Smooth muscle cell (in vitro differentiated cells): ENCODE results near the gene ZNF750. TPM values are rescaled to one million over a fixed set of nuclear protein-coding genes. Genes with fewer than 3 reads are reported as not detected.

Source experiments
- DNase-seq: peaks from one replicate; lab custom pipeline; 2025; ENCODE audit not compliant: unreplicated experiment; lab: John Stamatoyannopoulos, UW
- H2AFZ ChIP-seq: fragments of 200-600 bp; sonication (generic); 2 replicates; pipeline ENCODE4 v1.6.0; 2016; ENCODE audit warnings: antibody characterized with exemption, low read depth, mild to moderate bottlenecking
- H3F3A ChIP-seq: fragments of 200-600 bp; sonication (generic); 2 replicates; pipeline ENCODE4 v1.6.0; 2017; ENCODE audit warnings: antibody characterized with exemption, low read depth
- H3K27ac ChIP-seq: fragments of 200-600 bp; sonication (generic); 2 replicates; pipeline ENCODE4 v1.5.1; 2016; ENCODE audit warnings: low read depth, mild to moderate bottlenecking
- H3K27me3 ChIP-seq: fragments of 200-600 bp; sonication (generic); 2 replicates; pipeline ENCODE4 v1.6.1; 2016; ENCODE audit warnings: low read depth, mild to moderate bottlenecking
- H3K36me3 ChIP-seq: fragments of 200-600 bp; sonication (generic); 2 replicates; pipeline ENCODE4 v1.5.1; 2016; ENCODE audit warnings: low read depth
- H3K4me1 ChIP-seq: fragments of 200-600 bp; sonication (generic); 2 replicates; pipeline ENCODE4 v1.5.1; 2016; ENCODE audit warnings: low read depth
- H3K4me2 ChIP-seq: fragments of 200-600 bp; sonication (generic); 2 replicates; pipeline ENCODE4 v1.6.0; 2016; ENCODE audit warnings: mild to moderate bottlenecking
- H3K4me3 ChIP-seq: fragments of 200-600 bp; sonication (generic); 2 replicates; pipeline ENCODE4 v1.5.1; 2016; ENCODE audit warnings: mild to moderate bottlenecking
- H3K79me2 ChIP-seq: fragments of 200-600 bp; sonication (generic); 2 replicates; pipeline ENCODE4 v1.6.0; 2016; ENCODE audit warnings: low read depth, mild to moderate bottlenecking
- H3K9ac ChIP-seq: fragments of 200-600 bp; sonication (generic); 2 replicates; pipeline ENCODE4 v1.6.0; 2016; ENCODE audit warnings: low read depth
- H3K9me3 ChIP-seq: fragments of 200-600 bp; sonication (generic); replicated peaks from 2 replicates; pipeline ENCODE4 v1.5.1; 2016; ENCODE audit warnings: low read depth
- H4K20me1 ChIP-seq: fragments of 200-600 bp; sonication (generic); 2 replicates; pipeline ENCODE4 v1.6.0; 2016; ENCODE audit warnings: low read depth
- WGBS: methylation state at CpG from one replicate; pipeline ENCODE4 v1.1.7; 2016; ENCODE audit warnings: low lambda C conversion rate; 5-methylcytosine and 5-hydroxymethylcytosine counted together
- polyA plus RNA-seq: library from polyadenylated mRNA; unstranded; fragments of >200 nt; fragmentation: Nextera tagmentation; extraction: Ambion mirVana; gene quantifications from 2 replicates; pipeline ENCODE4 v1.2.1, GENCODE V29; 2016
- total RNA-seq: library from RNA; depleted of rRNA; stranded (reverse); fragments of >200 nt; gene quantifications from 2 replicates; pipeline ENCODE4 v1.2.3, GENCODE V29; 2014
- TF ChIP-seq, protein P1 (sequence below): fragments of 200-600 bp; sonication (generic); IDR thresholded peaks from 2 replicates; pipeline ENCODE4 v1.5.1; 2017; ENCODE audit warnings: borderline replicate concordance, mild to moderate bottlenecking, antibody characterized with exemption; ENCODE audit not compliant: insufficient read depth, poor library complexity, severe bottlenecking

ZNF750 gene
- total and polyA plus RNA-seq, 2 experiments from 2014 or later: 0.93 to 7.1 TPM

DNA sequence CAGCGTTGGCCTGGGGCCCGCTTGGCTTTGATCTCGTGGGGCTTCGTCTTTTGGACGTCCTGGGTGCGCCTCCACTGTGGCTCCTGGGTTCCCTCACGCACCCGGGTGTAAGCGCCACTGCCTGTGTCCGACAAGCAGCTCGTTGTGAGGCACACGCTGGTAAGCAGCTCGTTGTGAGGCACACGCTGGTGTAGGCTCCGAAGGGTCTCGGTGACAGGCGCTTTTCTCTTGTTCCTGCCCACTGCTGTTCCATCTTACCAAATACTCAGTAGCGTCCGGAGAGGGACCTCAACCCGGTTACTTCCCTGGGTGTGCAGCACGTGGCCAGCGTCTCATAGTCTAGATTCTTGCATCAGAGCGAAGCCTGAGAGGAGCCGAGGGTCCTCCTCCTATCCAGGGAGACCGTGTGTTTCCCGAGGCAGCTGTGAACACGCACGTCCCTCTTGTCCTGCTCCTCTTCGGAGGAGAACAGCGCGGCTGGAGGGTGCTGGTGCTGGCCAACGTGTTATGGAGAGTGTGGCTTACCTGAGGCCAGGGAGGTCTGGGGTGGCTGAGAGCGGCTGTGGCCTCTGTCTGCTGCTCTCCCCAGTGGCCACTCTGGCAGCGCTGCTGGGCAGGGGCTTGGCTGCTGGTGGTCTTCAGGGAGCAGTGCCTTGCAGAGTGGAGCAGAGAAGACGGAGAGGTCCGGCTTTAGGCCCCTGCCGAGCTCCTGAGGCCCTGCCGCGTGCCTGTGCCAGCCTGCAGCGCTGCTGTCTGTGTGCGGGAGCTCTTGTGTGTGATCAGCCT, 32.1 kb upstream of the ZNF750 start:
- TF ChIP-seq, protein P1, sequence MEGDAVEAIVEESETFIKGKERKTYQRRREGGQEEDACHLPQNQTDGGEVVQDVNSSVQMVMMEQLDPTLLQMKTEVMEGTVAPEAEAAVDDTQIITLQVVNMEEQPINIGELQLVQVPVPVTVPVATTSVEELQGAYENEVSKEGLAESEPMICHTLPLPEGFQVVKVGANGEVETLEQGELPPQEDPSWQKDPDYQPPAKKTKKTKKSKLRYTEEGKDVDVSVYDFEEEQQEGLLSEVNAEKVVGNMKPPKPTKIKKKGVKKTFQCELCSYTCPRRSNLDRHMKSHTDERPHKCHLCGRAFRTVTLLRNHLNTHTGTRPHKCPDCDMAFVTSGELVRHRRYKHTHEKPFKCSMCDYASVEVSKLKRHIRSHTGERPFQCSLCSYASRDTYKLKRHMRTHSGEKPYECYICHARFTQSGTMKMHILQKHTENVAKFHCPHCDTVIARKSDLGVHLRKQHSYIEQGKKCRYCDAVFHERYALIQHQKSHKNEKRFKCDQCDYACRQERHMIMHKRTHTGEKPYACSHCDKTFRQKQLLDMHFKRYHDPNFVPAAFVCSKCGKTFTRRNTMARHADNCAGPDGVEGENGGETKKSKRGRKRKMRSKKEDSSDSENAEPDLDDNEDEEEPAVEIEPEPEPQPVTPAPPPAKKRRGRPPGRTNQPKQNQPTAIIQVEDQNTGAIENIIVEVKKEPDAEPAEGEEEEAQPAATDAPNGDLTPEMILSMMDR: no peak
- H3K9ac ChIP-seq: no peak overlapping the region

GRCh38 chr17:82871056-82871775, 31.4 kb upstream of the ZNF750 start:
- peaks cover 23% of the 10 kb centered on the region for H3K4me1 ChIP-seq
- H3K9me3 ChIP-seq: no peaks in the 10 kb centered on the region
- no peak for DNase-seq
- H3K36me3 ChIP-seq: no peaks in the 10 kb centered on the region
- TF ChIP-seq, protein P1: no peak
- WGBS: 95% methylated on average over 31 of the region's 31 CpGs
- no peak overlapping the region for H3K9ac ChIP-seq
- H4K20me1 ChIP-seq: no peaks in the 10 kb centered on the region
- peaks cover 4% of the 10 kb centered on the region for H3F3A ChIP-seq
- no peak overlapping the region for H3K27ac ChIP-seq
- no peaks in the 10 kb centered on the region for H3K79me2 ChIP-seq
- H3K4me3 ChIP-seq: no peak overlapping the region
- H3K4me2 ChIP-seq: no peak overlapping the region
- H3K27me3 ChIP-seq: no peaks in the 10 kb centered on the region
- no peak overlapping the region for H2AFZ ChIP-seq

More for the DNA sequence above, 32.1 kb upstream of the ZNF750 start:
- H2AFZ ChIP-seq: no peak overlapping the region
- H4K20me1 ChIP-seq: no peaks in the 10 kb centered on the region
- no peaks in the 10 kb centered on the region for H3K79me2 ChIP-seq
- no peak overlapping the region for H3K4me2 ChIP-seq
- no peaks in the 10 kb centered on the region for H3K27me3 ChIP-seq
- H3K9me3 ChIP-seq: no peaks in the 10 kb centered on the region
- H3K4me1 ChIP-seq: peaks cover 23% of the 10 kb centered on the region
- H3K27ac ChIP-seq: no peak overlapping the region
- H3K36me3 ChIP-seq: no peaks in the 10 kb centered on the region
- 94% methylated on average over 41 of the region's 41 CpGs for whole genome bisulfite sequencing
- no peak for DNase-seq
- H3F3A ChIP-seq: no peaks in the 10 kb centered on the region
- H3K4me3 ChIP-seq: no peak overlapping the region

- no peak overlapping the region for H3K9ac ChIP-seq
- WGBS: over 99% methylated on average over 14 of the region's 14 CpGs
- no peaks in the 10 kb centered on the region for H3K9me3 ChIP-seq
- no peak overlapping the region for H3K4me3 ChIP-seq
- H3F3A ChIP-seq: peaks cover 4% of the 10 kb centered on the region
- no peaks in the 10 kb centered on the region for H3K36me3 ChIP-seq
- no peaks in the 10 kb centered on the region for H3K27me3 ChIP-seq
- TF ChIP-seq, protein P1: no peak
- H2AFZ ChIP-seq: no peak overlapping the region
- no peaks in the 10 kb centered on the region for H3K79me2 ChIP-seq
- H3K27ac ChIP-seq: no peak overlapping the region
- peaks cover 22% of the 10 kb centered on the region for H3K4me1 ChIP-seq
- no peak for DNase-seq
- no peaks in the 10 kb centered on the region for H4K20me1 ChIP-seq
- no peak overlapping the region for H3K4me2 ChIP-seq
Measured at GRCh38 chr17:82870541-82870940, 30.7 kb upstream of the ZNF750 start.
